HG03196 (cell line): Measurements from ENCODE around the gene PCDHB14.
"Not testable (repeated sequence)": the region's sequence is repeated elsewhere in the genome, so short reads cannot be mapped to it uniquely, and the experiment has no call there.

ENCODE experiments used
- ATAC-seq: cut with Tn5 transposase; IDR thresholded peaks from one replicate; pipeline ENCODE4 v1.9.1; 2021; ENCODE audit not compliant: unreplicated experiment

Gene PCDHB14

DNA sequence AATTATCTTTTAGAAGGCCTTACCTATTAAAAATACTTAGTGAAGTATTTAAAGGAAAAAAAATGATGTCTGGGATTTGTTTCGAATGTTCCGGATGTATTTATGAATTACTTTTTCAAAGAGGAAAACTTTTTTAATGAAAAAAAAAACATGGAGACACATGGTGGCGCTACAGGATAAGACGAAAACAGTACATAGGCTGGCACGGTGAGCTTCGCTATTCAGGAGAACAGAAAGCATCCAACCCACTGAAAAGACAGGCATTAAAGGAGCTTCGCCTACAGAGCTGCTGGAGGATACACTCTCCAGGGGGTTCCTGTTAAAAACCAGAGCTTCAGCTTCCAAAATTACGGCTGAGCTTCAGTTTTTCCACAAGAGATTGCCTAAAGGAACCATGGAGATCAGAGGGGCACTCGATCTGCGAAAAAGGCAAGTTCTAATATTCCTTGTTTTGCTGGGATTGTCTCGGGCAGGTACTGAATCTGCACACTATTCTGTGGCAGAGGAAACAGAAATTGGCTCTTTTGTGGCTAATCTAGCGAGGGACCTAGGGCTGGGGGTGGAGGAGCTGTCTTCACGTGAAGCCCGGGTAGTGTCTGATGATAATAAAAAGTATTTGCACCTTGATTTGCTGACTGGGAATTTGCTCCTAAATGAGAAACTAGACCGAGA lies at the start of gene PCDHB14:
Gene PCDHB14, plus strand, starts transcription at position 232 of the 672 bp plus-strand sequence. Its CDS starts 163 bp downstream, at position 395.
- ATAC-seq = no peak

- not testable (repeated sequence) for ATAC-seq
These were observed 48.6 kb upstream of the PCDHB14 start for GRCh38 chr5:141174291-141175104.

GRCh38 chr5:141175933-141176332 lies 47.2 kb upstream of the PCDHB14 start:
- no peak for ATAC-seq

DNA sequence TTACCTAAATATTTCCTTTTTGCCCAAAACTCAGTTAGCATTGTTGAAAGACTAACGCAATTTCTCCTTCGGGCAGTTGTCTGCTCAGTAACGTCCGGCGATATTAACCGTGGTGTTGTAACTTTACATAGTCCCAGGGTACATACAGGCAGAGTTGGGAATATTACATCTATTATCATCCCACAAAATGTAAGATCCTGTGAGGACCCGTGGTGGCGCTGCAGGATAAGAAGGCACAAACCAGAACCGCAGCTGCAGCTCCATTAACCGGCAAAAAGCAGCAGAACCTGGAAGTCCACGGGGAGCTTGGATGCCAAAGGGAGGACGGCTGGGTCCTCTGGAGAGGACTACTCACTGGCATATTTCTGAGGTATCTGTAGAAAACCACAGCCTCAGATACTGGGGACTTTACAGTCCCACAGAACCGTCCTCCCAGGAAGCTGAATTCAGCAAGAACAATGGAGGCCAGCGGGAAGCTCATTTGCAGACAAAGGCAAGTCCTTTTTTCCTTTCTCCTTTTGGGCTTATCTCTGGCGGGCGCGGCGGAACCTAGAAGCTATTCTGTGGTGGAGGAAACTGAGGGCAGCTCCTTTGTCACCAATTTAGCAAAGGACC lies 45.5 kb upstream of the PCDHB14 start, which contains the start of gene PCDHB8:
Gene PCDHB8, plus strand, starts transcription at position 214 of the 615 bp plus-strand sequence. Its CDS starts 245 bp downstream, at position 459.
- ATAC-seq = not testable (repeated sequence)

DNA sequence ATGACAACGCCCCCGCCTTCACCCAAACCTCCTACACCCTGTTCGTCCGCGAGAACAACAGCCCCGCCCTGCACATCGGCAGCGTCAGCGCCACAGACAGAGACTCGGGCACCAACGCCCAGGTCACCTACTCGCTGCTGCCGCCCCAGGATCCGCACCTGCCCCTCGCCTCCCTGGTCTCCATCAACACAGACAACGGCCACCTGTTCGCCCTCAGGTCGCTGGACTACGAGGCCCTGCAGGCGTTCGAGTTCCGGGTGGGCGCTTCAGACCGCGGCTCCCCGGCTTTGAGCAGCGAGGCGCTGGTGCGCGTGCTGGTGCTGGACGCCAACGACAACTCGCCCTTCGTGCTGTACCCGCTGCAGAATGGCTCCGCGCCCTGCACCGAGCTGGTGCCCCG lies 43.8 kb upstream of the PCDHB14 start:
- ATAC-seq = not testable (repeated sequence)

GRCh38 chr5:141179876-141180275 lies 43.3 kb upstream of the PCDHB14 start:
- not testable (repeated sequence) for ATAC-seq

- ATAC-seq = no peak
These were observed 42.8 kb upstream of the PCDHB14 start for GRCh38 chr5:141180313-141180712.

DNA sequence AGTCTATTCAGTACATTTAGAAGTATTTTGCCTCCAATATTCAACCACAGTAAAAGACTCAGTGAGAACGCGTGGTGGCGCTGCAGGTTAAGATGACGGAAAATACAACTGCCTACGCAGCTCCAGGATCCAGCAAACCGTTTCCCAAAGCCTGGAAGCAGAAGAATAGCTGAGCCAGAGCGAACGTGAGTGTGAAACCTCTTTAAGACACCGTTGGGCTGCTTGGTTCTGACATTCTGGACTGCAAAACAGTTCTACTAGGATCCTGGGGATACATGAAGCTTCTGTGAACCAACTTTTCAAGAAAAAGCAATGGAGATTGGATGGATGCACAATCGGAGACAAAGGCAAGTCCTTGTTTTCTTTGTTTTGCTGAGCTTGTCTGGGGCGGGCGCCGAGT lies 40.9 kb upstream of the PCDHB14 start, which contains the start of gene PCDHB16:
Gene PCDHB16, plus strand, starts transcription at position 140 of the 400 bp plus-strand sequence. Its CDS starts 173 bp downstream, at position 313.
- no peak for ATAC-seq

GRCh38 chr5:141184117-141184855 lies 38.9 kb upstream of the PCDHB14 start:
- ATAC-seq = not testable (repeated sequence)

DNA sequence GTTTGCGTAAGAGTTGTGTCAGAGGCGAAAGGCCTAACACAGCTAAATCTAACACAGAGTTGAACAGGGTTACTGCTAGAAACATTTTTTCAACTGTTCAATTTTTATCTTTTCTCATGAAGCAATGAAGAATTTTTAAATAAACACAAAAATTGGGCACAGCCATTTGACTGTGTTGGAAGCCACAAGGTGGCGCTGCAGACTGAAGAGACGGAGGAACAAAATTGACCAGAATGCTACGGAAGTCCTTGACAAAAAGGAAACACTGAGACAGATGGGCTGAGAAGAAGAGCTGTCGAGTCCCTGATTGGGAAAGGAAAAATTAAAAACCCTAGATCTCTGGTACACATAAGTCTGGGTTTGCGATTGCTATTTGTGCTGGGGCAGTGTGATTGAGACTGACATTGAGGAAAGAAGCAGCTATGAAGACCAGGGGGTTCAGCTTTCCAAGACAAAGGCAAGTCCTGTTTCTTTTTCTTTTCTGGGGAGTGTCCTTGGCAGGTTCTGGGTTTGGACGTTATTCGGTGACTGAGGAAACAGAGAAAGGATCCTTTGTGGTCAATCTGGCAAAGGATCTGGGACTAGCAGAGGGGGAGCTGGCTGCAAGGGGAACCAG lies 36.1 kb upstream of the PCDHB14 start, which contains the start of gene PCDHB9:
Gene PCDHB9, plus strand, starts transcription at position 265 of the 616 bp plus-strand sequence. Its CDS starts 158 bp downstream, at position 423.
- no peak for ATAC-seq

DNA sequence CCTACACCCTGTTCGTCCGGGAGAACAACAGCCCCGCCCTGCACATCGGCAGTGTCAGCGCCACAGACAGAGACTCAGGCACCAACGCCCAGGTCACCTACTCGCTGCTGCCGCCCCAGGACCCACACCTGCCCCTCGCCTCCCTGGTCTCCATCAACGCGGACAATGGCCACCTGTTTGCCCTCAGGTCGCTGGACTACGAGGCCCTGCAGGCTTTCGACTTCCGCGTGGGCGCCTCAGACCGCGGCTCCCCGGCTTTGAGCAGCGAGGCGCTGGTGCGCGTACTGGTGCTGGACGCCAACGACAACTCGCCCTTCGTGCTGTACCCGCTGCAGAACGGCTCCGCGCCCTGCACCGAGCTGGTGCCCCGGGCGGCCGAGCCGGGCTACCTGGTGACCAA lies 34.5 kb upstream of the PCDHB14 start:
- ATAC-seq = not testable (repeated sequence)

DNA sequence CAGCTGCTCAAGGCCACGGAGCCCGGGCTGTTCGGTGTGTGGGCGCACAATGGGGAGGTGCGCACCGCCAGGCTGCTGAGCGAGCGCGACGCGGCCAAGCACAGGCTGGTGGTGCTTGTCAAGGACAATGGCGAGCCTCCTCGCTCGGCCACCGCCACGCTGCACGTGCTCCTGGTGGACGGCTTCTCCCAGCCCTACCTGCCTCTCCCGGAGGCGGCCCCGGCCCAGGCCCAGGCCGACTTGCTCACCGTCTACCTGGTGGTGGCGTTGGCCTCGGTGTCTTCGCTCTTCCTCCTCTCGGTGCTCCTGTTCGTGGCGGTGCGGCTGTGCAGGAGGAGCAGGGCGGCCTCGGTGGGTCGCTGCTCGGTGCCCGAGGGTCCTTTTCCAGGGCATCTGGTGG lies 34.0 kb upstream of the PCDHB14 start:
- not testable (repeated sequence) for ATAC-seq

- no peak for ATAC-seq
These were observed 30.9 kb upstream of the PCDHB14 start, which contains the start of gene PCDHB10 for GRCh38 chr5:141192110-141192725. Gene PCDHB10, plus strand, starts transcription at chr5:141192353. Its CDS starts 200 bp downstream, at chr5:141192553.

DNA sequence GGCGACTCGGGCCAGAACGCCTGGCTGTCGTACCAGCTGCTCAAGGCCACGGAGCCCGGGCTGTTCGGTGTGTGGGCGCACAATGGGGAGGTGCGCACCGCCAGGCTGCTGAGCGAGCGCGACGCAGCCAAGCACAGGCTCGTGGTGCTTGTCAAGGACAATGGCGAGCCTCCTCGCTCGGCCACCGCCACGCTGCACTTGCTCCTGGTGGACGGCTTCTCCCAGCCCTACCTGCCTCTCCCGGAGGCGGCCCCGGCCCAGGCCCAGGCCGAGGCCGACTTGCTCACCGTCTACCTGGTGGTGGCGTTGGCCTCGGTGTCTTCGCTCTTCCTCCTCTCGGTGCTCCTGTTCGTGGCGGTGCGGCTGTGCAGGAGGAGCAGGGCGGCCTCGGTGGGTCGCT lies 28.8 kb upstream of the PCDHB14 start:
- not testable (repeated sequence) for ATAC-seq

DNA sequence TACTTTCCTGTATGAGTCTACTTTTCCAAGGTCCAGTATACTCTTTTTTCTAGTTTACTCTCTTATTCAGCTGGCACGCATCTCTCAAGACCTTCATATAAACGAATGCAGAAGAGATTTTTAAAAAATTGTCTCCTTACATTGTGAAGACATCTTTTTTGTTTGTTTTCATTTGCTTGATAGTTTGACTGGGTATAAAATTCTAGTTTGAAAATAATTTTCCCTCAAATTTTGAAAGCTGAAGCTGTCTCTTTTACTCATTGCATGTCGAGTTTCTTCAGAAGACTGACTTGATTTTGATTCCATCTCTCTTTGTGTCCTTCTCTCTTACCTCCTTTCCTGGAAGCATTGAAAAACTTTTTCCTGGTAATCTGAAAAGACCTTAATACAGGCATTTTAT lies 26.8 kb upstream of the PCDHB14 start:
- no peak for ATAC-seq

DNA sequence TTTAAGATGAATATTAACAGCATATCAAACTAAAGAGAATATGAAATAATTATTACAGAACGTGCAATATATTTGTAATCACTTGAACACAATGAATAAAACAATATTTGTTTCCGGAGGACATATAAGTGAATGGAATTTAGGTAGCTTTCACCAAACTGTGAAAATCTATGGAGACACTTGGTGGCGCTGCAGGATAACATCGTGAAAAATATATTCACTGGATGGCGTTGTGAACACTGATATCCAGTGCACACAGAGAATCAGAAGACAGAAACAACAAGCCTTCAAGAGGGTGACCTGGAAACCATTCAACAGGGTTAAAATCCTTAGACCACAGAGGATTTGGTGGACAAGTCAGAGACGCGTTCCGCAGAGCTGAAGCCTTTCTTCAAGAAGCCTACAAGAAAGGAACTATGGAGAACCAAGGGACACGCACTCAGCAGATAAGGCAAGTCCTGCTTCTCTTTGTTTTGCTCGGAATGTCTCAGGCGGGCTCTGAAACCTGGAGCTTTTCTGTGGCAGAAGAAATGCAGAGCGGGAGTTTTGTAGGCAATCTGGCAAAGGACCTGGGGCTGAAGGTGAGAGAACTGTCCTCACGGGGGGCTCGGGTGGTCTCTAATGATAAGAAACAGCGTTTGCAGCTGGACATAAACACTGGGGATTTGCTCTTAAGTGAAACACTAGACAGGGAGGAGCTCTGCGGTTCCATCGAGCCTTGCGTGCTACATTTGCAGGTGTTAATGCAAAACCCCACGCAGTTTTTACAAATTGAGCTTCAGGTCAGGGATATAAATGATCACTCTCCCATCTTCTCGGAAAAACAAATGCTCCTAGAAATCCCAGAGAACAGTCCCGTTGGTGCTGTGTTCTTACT lies 23.5 kb upstream of the PCDHB14 start, which contains the start of gene PCDHB11:
Gene PCDHB11, plus strand, starts transcription at position 269 of the 877 bp plus-strand sequence. Its CDS starts 148 bp downstream, at position 417.
- no peak for ATAC-seq

DNA sequence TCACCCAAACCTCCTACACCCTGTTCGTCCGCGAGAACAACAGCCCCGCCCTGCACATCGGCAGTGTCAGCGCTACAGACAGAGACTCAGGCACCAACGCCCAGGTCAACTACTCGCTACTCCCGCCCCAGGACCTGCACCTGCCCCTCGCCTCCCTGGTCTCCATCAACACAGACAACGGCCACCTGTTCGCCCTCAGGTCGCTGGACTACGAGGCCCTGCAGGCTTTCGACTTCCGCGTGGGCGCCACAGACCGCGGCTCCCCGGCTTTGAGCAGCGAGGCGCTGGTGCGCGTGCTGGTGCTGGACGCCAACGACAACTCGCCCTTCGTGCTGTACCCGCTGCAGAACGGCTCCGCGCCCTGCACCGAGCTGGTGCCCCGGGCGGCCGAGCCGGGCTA lies 22.0 kb upstream of the PCDHB14 start:
- ATAC-seq = not testable (repeated sequence)

GRCh38 chr5:141201646-141202045 lies 21.5 kb upstream of the PCDHB14 start:
- ATAC-seq = not testable (repeated sequence)
